Measurements from ENCODE around the gene IL36B.

Gene IL36B

GRCh38 chr2:113076954-113077669 is 24.4 kb upstream of the IL36B start:
- no peak overlapping the region for H3K4me3 ChIP-seq (ENCODE audit: low read depth, low read length)
- no peak for TF ChIP-seq CTCF (IDR thresholded peaks at IDR 0.05; ENCODE audit: low read depth, low read length, missing control alignments)
- no peak for DNase-seq (ENCODE audit: low read depth)
- in situ Hi-C loops (cut with HindIII; ENCODE audit: low sequenced_read_pairs) = no loop called here

- no peak overlapping the region for H3K4me3 ChIP-seq (ENCODE audit: low read depth, low read length)
- TF ChIP-seq CTCF (IDR thresholded peaks at IDR 0.05; ENCODE audit: low read depth, low read length, missing control alignments) = no peak
- no peak for DNase-seq (ENCODE audit: low read depth)
- in situ Hi-C loops (cut with HindIII; ENCODE audit: low sequenced_read_pairs) = no loop called here
Measured at GRCh38 chr2:113075600-113075999, 22.9 kb upstream of the IL36B start.

- in situ Hi-C loops (cut with HindIII; ENCODE audit: low sequenced_read_pairs) = no loop called here
- no peak for DNase-seq (ENCODE audit: low read depth)
- H3K4me3 ChIP-seq (ENCODE audit: low read depth, low read length) = no peak overlapping the region
- no peak for TF ChIP-seq CTCF (IDR thresholded peaks at IDR 0.05; ENCODE audit: low read depth, low read length, missing control alignments)
Measured at GRCh38 chr2:113075030-113075429, 22.4 kb upstream of the IL36B start.

- no peak overlapping the region for H3K4me3 ChIP-seq (ENCODE audit: low read depth, low read length)
- in situ Hi-C loops (cut with HindIII; ENCODE audit: low sequenced_read_pairs) = no loop called here
Measured at GRCh38 chr2:113073325-113073834, 20.7 kb upstream of the IL36B start.

GRCh38 chr2:113072584-113072983 is 19.9 kb upstream of the IL36B start:
- in situ Hi-C loops (cut with HindIII; ENCODE audit: low sequenced_read_pairs) = no loop called here
- no peak for TF ChIP-seq CTCF (IDR thresholded peaks at IDR 0.05; ENCODE audit: low read depth, low read length, missing control alignments)
- DNase-seq (ENCODE audit: low read depth) = no peak
- H3K4me3 ChIP-seq (ENCODE audit: low read depth, low read length) = no peak overlapping the region

More at GRCh38 chr2:113073325-113073834, 20.7 kb upstream of the IL36B start:
- no peak for DNase-seq (ENCODE audit: low read depth)
- no peak for TF ChIP-seq CTCF (IDR thresholded peaks at IDR 0.05; ENCODE audit: low read depth, low read length, missing control alignments)

GRCh38 chr2:113070606-113070975 is 17.9 kb upstream of the IL36B start:
- TF ChIP-seq CTCF (IDR thresholded peaks at IDR 0.05; ENCODE audit: low read depth, low read length, missing control alignments) = no peak
- in situ Hi-C loops (cut with HindIII; ENCODE audit: low sequenced_read_pairs) = no loop called here
- DNase-seq (ENCODE audit: low read depth) = no peak
- H3K4me3 ChIP-seq (ENCODE audit: low read depth, low read length) = no peak overlapping the region

Data from astrocyte of the cerebellum (primary cell).